HEK293T (cell line): ENCODE measurements around the gene EYA4.

Source experiments
- BHLHE40 ChIP-seq: fragments of 450-650 bp; IDR thresholded peaks from 2 replicates; pipeline ENCODE4 v1.6.1; 2016; ENCODE audit warnings: mild to moderate bottlenecking, moderate library complexity, borderline replicate concordance
- CTBP1 ChIP-seq: fragments of 450-650 bp; IDR thresholded peaks from 2 replicates; pipeline ENCODE4 v1.6.1; 2016; ENCODE audit warnings: borderline replicate concordance
- FOXA1 ChIP-seq: fragments of 450-650 bp; IDR thresholded peaks from 2 replicates; pipeline ENCODE4 v1.6.1; 2016; ENCODE audit warnings: mild to moderate bottlenecking
- SP1 ChIP-seq: fragments of 450-650 bp; IDR thresholded peaks from 2 replicates; pipeline ENCODE4 v1.6.1; 2017
- TARDBP ChIP-seq: fragments of 450-650 bp; IDR thresholded peaks from 2 replicates; pipeline ENCODE4 v1.6.1; 2016

DNA sequence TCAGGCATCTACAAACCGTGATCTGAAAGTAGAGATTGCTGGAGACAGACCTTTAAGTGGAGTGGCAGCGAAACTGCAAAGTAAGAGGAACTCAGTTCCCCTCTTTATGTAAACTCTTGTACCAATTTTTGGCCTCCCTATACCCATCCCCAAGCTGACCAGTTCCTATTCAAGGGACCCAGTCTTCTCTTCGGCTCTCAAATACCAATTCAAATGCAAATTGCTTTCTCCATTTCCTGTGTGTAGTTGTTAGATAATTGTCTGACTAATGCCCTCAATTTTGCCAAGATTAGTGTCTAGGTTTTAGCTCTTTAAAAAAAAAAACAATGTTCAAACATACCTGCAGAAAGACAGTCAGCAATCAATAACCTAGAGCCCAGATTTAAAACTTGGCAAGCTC is 150.9 kb downstream of the EYA4 start:
- TF ChIP-seq TARDBP = no peak
- TF ChIP-seq CTBP1 = no peak
- TF ChIP-seq BHLHE40 = no peak
- TF ChIP-seq FOXA1 = no peak
- no peak for TF ChIP-seq SP1
